Measurements from ENCODE around the gene VPS35L.

The VPS35L gene

DNA sequence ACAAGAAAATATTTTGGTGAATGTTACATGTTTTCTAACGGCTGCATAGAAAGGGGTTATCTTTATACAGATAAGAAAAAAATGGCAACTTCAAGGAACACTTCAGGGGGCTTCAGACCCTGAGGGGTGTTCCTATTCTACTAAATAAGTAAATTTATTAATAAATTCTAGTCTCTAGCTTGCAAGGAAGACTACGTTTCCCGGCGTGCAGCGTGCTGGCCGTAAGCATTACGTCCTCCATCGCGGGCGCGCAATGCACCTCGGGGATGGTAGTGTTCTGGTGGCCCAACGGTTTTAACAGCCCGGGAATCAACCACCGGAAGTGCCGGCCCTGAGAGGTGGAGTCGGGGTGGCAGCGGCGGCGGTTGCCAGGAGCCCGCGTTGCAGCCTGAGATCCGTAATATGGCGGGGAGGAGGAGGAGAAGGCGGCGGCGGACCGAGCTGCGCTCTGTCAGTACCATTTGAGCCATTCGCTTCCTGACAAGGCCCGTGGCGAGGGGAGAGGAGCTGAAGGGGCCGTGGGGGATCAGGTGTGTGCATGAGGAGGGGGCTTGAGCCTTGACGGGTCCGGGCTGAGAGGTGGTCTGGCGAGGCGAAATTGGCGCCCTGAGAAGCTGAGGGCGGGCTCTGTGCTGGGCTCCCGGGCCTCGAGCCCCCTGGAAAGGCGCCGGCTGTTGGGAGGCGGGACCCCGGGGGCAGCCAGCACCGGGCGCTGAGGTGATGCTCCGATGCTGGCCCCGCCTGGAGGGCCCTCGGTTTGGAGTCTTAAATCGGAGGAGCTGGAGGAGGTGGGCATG, 31.7 kb upstream of the VPS35L start, which contains the start of gene CCP110:
Gene CCP110 (plus strand): TSS at position 384 of the 797 bp plus-strand sequence. CDS start 3,940 bp downstream, outside the sequence.
- peaks cover 28% of the 10 kb centered on the region for H3K36me3 ChIP-seq (ENCODE audit: insufficient read depth, insufficient read length, low read length)
- peak within 1 kb of the TSS; percentile 94 for H3K9ac ChIP-seq (ENCODE audit: insufficient read length, low read depth)
- TF ChIP-seq ZNF274 (IDR thresholded peaks at IDR 0.05; ENCODE audit: low read depth, low read length) (no peak), YY1 (IDR thresholded peaks at IDR 0.05; ENCODE audit: insufficient read depth, insufficient read length) (peak; percentile 54)
- H3K9me3 ChIP-seq (ENCODE audit: insufficient read depth, low read length): no peaks in the 10 kb centered on the region
- no peaks in the 10 kb centered on the region for H3K4me1 ChIP-seq (ENCODE audit: insufficient read depth, insufficient read length)
- peak within 1 kb of the TSS; percentile 95 for H3K4me3 ChIP-seq (ENCODE audit: insufficient read length, low read depth)
- peak; percentile 96 for DNase-seq (ENCODE audit: low read depth, low spot score)
- no peaks in the 10 kb centered on the region for H3K27me3 ChIP-seq (ENCODE audit: insufficient read depth, insufficient read length)

DNA sequence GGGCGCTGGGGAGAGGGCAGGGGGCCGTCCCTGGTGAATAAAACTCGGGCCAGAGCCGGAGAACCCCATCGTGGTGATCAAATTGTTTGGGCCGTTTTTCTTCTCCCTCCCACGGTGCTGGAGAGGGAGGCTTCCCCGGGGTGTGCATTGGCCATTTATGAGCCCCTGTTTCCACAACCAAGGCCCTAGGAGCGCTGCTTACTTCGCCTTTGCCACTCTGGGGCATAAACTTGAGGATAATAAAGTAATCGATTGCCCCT, 31.2 kb upstream of the VPS35L start:
- DNase-seq (ENCODE audit: low read depth, low spot score): no peak
- no peaks in the 10 kb centered on the region for H3K27me3 ChIP-seq (ENCODE audit: insufficient read depth, insufficient read length)
- TF ChIP-seq SUZ12 (IDR thresholded peaks at IDR 0.05; ENCODE audit: extremely low read depth, insufficient read depth, insufficient read length) (no peak), ZNF274 (IDR thresholded peaks at IDR 0.05; ENCODE audit: low read depth, low read length) (no peak), YY1 (IDR thresholded peaks at IDR 0.05; ENCODE audit: insufficient read depth, insufficient read length) (peak; percentile 13)
- H3K9me3 ChIP-seq (ENCODE audit: insufficient read depth, low read length): no peaks in the 10 kb centered on the region
- H3K9ac ChIP-seq (ENCODE audit: insufficient read length, low read depth): peak overlapping the region; percentile 94
- H3K36me3 ChIP-seq (ENCODE audit: insufficient read depth, insufficient read length, low read length): peaks cover 31% of the 10 kb centered on the region
- no peaks in the 10 kb centered on the region for H3K4me1 ChIP-seq (ENCODE audit: insufficient read depth, insufficient read length)
- H3K4me3 ChIP-seq (ENCODE audit: insufficient read length, low read depth): peak overlapping the region; percentile 95

DNA sequence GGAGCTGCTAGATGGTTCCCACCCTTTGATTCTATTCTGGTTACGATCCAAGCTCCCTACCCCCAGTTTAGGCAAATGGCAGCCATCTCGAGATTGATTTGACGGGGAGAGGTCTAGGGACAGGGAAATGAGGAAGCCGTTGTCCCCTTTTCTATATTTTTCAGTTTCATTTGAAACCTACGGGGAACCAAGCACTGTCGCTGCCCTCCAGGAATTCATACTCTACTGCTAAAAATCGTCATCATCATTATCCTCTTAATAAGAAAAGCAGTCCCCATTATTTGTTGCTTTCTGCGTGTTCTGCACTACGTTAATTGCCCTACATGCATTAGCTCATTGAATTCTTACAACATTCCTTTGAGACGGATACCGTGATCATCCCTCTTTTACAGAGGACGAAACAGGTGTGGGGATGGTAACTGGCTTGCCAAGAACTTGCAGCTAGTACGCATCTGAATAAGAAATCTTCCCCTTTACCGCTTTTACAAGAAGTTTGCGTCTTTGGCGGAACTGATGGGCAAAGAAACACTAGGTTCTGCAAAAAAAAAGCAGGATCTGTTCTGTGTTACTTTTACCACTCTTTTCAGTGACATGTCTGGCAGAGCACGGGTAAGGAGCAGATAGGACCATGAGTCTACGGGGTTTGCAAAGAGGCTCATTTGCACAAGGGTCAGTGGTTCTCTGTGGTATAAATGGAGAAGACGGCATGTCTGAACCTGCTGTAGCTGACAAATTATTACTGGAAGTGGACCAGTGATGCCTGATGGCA, 30.7 kb upstream of the VPS35L start:
- Histone ChIP-seq H3K27me3 (ENCODE audit: insufficient read depth, insufficient read length) (no peaks in the 10 kb centered on the region), H3K4me1 (ENCODE audit: insufficient read depth, insufficient read length) (no peaks in the 10 kb centered on the region), H3K4me3 (ENCODE audit: insufficient read length, low read depth) (peak overlapping the region; percentile 95), H3K9ac (ENCODE audit: insufficient read length, low read depth) (peak overlapping the region; percentile 94), H3K36me3 (ENCODE audit: insufficient read depth, insufficient read length, low read length) (peaks cover 31% of the 10 kb centered on the region), H3K9me3 (ENCODE audit: insufficient read depth, low read length) (no peaks in the 10 kb centered on the region)
- no peak for DNase-seq (ENCODE audit: low read depth, low spot score)
- TF ChIP-seq ZNF274 (IDR thresholded peaks at IDR 0.05; ENCODE audit: low read depth, low read length): no peak
- no peak for TF ChIP-seq SUZ12 (IDR thresholded peaks at IDR 0.05; ENCODE audit: extremely low read depth, insufficient read depth, insufficient read length)
- TF ChIP-seq YY1 (IDR thresholded peaks at IDR 0.05; ENCODE audit: insufficient read depth, insufficient read length): no peak

DNA sequence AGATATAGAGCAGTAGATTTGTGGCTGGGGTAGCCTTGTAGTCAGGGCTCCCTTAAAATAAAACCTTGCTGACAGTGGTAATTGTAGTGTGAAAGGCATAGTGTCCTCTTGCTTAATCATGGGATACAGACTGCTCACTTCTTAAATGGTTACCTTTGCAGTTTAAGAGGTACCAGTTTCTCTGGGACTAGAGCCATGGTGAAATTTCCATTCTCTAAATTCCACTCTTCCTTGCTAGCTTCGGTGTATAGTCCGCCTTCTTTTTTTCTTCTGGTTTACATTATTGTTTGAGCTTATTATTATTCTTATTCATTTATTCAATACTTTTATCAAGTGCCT, 30.1 kb upstream of the VPS35L start:
- peak overlapping the region; percentile 36 for H3K9ac ChIP-seq (ENCODE audit: insufficient read length, low read depth)
- no peaks in the 10 kb centered on the region for H3K27me3 ChIP-seq (ENCODE audit: insufficient read depth, insufficient read length)
- H3K36me3 ChIP-seq (ENCODE audit: insufficient read depth, insufficient read length, low read length): peaks cover 30% of the 10 kb centered on the region
- no peaks in the 10 kb centered on the region for H3K9me3 ChIP-seq (ENCODE audit: insufficient read depth, low read length)
- no peaks in the 10 kb centered on the region for H3K4me1 ChIP-seq (ENCODE audit: insufficient read depth, insufficient read length)
- peak overlapping the region; percentile 95 for H3K4me3 ChIP-seq (ENCODE audit: insufficient read length, low read depth)
- DNase-seq (ENCODE audit: low read depth, low spot score): no peak
- TF ChIP-seq SUZ12 (IDR thresholded peaks at IDR 0.05; ENCODE audit: extremely low read depth, insufficient read depth, insufficient read length): no peak
- no peak for TF ChIP-seq ZNF274 (IDR thresholded peaks at IDR 0.05; ENCODE audit: low read depth, low read length)
- no peak for TF ChIP-seq YY1 (IDR thresholded peaks at IDR 0.05; ENCODE audit: insufficient read depth, insufficient read length)

DNA sequence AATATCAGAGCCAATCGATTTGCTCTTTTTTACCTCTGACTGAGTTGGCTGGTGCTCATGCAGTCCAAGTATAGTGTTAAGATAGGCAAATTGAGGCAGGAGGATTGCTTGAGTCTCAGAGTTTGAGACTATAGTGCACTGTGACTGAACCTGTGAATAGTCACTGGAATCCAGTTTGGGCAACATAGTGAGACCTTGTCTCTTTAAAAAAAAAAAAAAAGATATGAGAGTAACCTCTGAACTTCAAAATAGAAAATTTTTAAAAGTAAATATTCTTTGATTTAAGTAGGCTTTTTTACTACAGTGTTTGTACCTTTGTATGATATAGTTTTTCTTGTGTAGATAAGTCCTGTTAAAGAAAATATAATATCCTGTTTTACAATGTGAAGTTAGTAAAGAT, 28.3 kb upstream of the VPS35L start:
- peaks cover 44% of the 10 kb centered on the region for H3K36me3 ChIP-seq (ENCODE audit: insufficient read depth, insufficient read length, low read length)
- H3K9ac ChIP-seq (ENCODE audit: insufficient read length, low read depth): no peak overlapping the region
- H3K9me3 ChIP-seq (ENCODE audit: insufficient read depth, low read length): no peaks in the 10 kb centered on the region
- DNase-seq (ENCODE audit: low read depth, low spot score): no peak
- no peaks in the 10 kb centered on the region for H3K27me3 ChIP-seq (ENCODE audit: insufficient read depth, insufficient read length)
- no peaks in the 10 kb centered on the region for H3K4me1 ChIP-seq (ENCODE audit: insufficient read depth, insufficient read length)
- TF ChIP-seq YY1 (IDR thresholded peaks at IDR 0.05; ENCODE audit: insufficient read depth, insufficient read length): no peak
- TF ChIP-seq SUZ12 (IDR thresholded peaks at IDR 0.05; ENCODE audit: extremely low read depth, insufficient read depth, insufficient read length): no peak
- no peak for TF ChIP-seq ZNF274 (IDR thresholded peaks at IDR 0.05; ENCODE audit: low read depth, low read length)
- no peak overlapping the region for H3K4me3 ChIP-seq (ENCODE audit: insufficient read length, low read depth)

DNA sequence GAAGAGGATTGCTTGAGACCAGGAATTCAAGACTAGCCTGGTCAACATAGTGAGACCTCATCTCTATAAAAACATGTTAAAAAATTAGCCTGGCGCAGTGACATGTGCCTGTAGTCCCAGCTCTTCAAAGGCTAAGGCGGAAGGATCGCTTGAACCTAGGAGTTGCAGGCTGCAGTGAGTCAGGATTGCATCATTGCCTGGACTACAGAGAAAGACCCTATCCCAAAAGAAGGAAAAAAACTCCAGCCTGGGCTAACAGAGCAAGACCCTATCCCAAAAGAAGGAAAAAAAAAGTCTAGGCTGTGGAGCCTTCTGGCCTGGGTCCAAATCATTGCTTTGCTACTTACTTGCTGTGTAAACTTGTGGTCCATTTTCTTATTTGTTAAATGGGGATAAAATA, 26.8 kb upstream of the VPS35L start:
- no peak for DNase-seq (ENCODE audit: low read depth, low spot score)
- Histone ChIP-seq H3K4me1 (ENCODE audit: insufficient read depth, insufficient read length) (no peaks in the 10 kb centered on the region), H3K4me3 (ENCODE audit: insufficient read length, low read depth) (no peak overlapping the region), H3K27me3 (ENCODE audit: insufficient read depth, insufficient read length) (no peaks in the 10 kb centered on the region), H3K9me3 (ENCODE audit: insufficient read depth, low read length) (no peaks in the 10 kb centered on the region), H3K36me3 (ENCODE audit: insufficient read depth, insufficient read length, low read length) (peaks cover 49% of the 10 kb centered on the region), H3K9ac (ENCODE audit: insufficient read length, low read depth) (no peak overlapping the region)
- TF ChIP-seq ZNF274 (IDR thresholded peaks at IDR 0.05; ENCODE audit: low read depth, low read length): no peak
- no peak for TF ChIP-seq SUZ12 (IDR thresholded peaks at IDR 0.05; ENCODE audit: extremely low read depth, insufficient read depth, insufficient read length)
- TF ChIP-seq YY1 (IDR thresholded peaks at IDR 0.05; ENCODE audit: insufficient read depth, insufficient read length): no peak

DNA sequence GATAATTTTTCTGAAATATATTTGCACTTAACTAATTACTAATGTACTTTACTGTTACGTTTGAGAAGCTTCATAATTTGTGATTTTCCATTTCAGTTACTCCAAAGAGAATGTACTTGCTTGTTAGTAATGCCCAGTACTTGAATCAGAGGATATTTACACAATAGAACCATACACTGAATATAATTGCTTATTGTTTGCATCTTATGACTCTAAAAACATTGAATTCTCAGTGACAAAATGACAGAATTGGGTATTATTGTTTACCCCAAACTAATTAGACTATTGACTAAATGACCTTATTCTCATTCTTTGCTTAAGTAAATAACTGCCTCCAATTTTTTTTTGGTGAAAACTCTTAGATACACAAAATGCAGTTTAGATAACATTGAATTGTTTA, 22.9 kb upstream of the VPS35L start:
- Histone ChIP-seq H3K4me1 (ENCODE audit: insufficient read depth, insufficient read length) (no peaks in the 10 kb centered on the region), H3K36me3 (ENCODE audit: insufficient read depth, insufficient read length, low read length) (peaks cover 71% of the 10 kb centered on the region), H3K9ac (ENCODE audit: insufficient read length, low read depth) (no peak overlapping the region), H3K27me3 (ENCODE audit: insufficient read depth, insufficient read length) (no peaks in the 10 kb centered on the region), H3K9me3 (ENCODE audit: insufficient read depth, low read length) (no peaks in the 10 kb centered on the region), H3K4me3 (ENCODE audit: insufficient read length, low read depth) (no peak overlapping the region)
- no peak for DNase-seq (ENCODE audit: low read depth, low spot score)
- TF ChIP-seq SUZ12 (IDR thresholded peaks at IDR 0.05; ENCODE audit: extremely low read depth, insufficient read depth, insufficient read length) (no peak), ZNF274 (IDR thresholded peaks at IDR 0.05; ENCODE audit: low read depth, low read length) (no peak), YY1 (IDR thresholded peaks at IDR 0.05; ENCODE audit: insufficient read depth, insufficient read length) (no peak)
